Measurements from ENCODE around the gene TMEM147.

DNA sequence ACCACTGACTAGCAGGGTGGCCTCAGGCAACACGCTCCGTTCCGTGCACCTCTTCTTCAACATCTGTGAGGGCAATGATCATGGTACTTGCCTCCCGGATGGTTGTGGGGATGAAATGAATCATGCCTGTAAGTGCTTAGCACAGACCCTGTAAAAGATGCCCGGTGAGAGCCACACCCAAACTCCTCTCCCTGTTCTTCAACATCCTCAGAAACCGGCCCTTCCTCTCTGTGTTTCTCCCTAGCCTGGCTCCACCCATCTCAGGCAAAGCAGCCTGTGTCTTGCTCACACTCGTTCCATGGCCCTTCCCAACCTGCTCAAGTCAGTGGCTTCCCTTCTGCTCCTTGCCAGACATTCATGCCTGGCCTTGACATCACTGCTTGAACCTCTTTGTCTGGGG lies 26.1 kb upstream of the TMEM147 start:
- TF ChIP-seq POLR2AphosphoS5 (IDR thresholded peaks at IDR 0.05; ENCODE audit: insufficient read depth in 1 of 2, low read depth in 1 of 2) = peak in 1 of 2 donors; percentile 45
- TF ChIP-seq, protein P1, sequence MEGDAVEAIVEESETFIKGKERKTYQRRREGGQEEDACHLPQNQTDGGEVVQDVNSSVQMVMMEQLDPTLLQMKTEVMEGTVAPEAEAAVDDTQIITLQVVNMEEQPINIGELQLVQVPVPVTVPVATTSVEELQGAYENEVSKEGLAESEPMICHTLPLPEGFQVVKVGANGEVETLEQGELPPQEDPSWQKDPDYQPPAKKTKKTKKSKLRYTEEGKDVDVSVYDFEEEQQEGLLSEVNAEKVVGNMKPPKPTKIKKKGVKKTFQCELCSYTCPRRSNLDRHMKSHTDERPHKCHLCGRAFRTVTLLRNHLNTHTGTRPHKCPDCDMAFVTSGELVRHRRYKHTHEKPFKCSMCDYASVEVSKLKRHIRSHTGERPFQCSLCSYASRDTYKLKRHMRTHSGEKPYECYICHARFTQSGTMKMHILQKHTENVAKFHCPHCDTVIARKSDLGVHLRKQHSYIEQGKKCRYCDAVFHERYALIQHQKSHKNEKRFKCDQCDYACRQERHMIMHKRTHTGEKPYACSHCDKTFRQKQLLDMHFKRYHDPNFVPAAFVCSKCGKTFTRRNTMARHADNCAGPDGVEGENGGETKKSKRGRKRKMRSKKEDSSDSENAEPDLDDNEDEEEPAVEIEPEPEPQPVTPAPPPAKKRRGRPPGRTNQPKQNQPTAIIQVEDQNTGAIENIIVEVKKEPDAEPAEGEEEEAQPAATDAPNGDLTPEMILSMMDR (IDR thresholded peaks at IDR 0.05) = no peak
- no peak for TF ChIP-seq POLR2A (IDR thresholded peaks at IDR 0.05)
